A673 (cell line): Measurements from ENCODE around the gene NPY1R. TPM values are rescaled to one million over a fixed set of nuclear protein-coding genes. Genes with fewer than 3 reads are reported as not detected.

Experiments
- BruUV-seq: library from RNA; stranded (reverse); fragments of 400-500 nt; replicated peaks from 2 replicates; lab custom pipeline; 2021; lab: Mats Ljungman, UMichigan
- CTCF ChIA-PET: fragments of 300-600 bp; sonication (Branson Sonifier 250); formaldehyde crosslinking; loops from one replicate; lab custom pipeline; 2022; ENCODE audit warnings: antibody characterized with exemption; lab: Charles Lee
- POLR2A ChIA-PET: fragments of 300-600 bp; sonication (Branson Sonifier 250); formaldehyde crosslinking; loops from one replicate; lab custom pipeline; 2022; ENCODE audit warnings: antibody characterized with exemption; ENCODE audit not compliant: low non-redundant PET; lab: Charles Lee
- DNase-seq: peaks from one replicate; pipeline ENCODE4 v3.0.0-alpha.2; 2015; ENCODE audit warnings: low spot score
- H3K27ac ChIP-seq: fragments of 200-600 bp; sonication (generic); 2 replicates; pipeline ENCODE4 v1.5.1; 2016; ENCODE audit warnings: mixed run types, low read depth, mild to moderate bottlenecking, mixed read lengths, antibody characterized with exemption, low read length; ENCODE audit not compliant: poor library complexity, severe bottlenecking
- H3K27me3 ChIP-seq: fragments of 200-600 bp; sonication (generic); replicated peaks from 2 replicates; pipeline ENCODE4 v1.6.1; 2017; ENCODE audit warnings: mixed run types, low read depth, mild to moderate bottlenecking, mixed read lengths, antibody characterized with exemption, low read length; ENCODE audit not compliant: insufficient read depth, poor library complexity
- H3K36me3 ChIP-seq: fragments of 200-600 bp; sonication (generic); 2 replicates; pipeline ENCODE4 v1.6.1; 2016; ENCODE audit warnings: mixed run types, mild to moderate bottlenecking, mixed read lengths, antibody characterized with exemption, low read length; ENCODE audit not compliant: insufficient read depth, poor library complexity, severe bottlenecking
- H3K4me1 ChIP-seq: fragments of 200-600 bp; sonication (generic); 2 replicates; pipeline ENCODE4 v1.6.1; 2017; ENCODE audit warnings: mixed run types, mild to moderate bottlenecking, mixed read lengths, antibody characterized with exemption, low read length; ENCODE audit not compliant: insufficient read depth, poor library complexity, severe bottlenecking
- H3K4me3 ChIP-seq: fragments of 200-600 bp; sonication (generic); 2 replicates; pipeline ENCODE4 v1.5.1; 2016; ENCODE audit warnings: low read depth, mixed run types, mild to moderate bottlenecking, mixed read lengths, low read length; ENCODE audit not compliant: poor library complexity, severe bottlenecking
- H3K9me3 ChIP-seq: fragments of 200-600 bp; sonication (generic); 2 replicates; pipeline ENCODE4 v1.6.1; 2016; ENCODE audit warnings: mixed run types, low read depth, mild to moderate bottlenecking, mixed read lengths, antibody characterized with exemption, low read length; ENCODE audit not compliant: poor library complexity, severe bottlenecking
- CTCF ChIP-seq: fragments of 300-800, 200-600 bp; sonication (generic); conservative IDR thresholded peaks from 2 replicates; pipeline ENCODE4 v1.5.1; 2017; ENCODE audit warnings: low read depth, mild to moderate bottlenecking, antibody characterized with exemption, low read length, moderate library complexity, mixed read lengths
- EZH2 ChIP-seq: fragments of 200-600 bp; sonication (generic); IDR thresholded peaks from 2 replicates; pipeline ENCODE4 v1.6.1; 2017; ENCODE audit warnings: borderline replicate concordance, low read depth, mild to moderate bottlenecking, mixed read lengths, antibody characterized with exemption, low read length; ENCODE audit not compliant: poor library complexity, severe bottlenecking
- intact Hi-C: fragments of 100-400 bp; cut with micrococcal nuclease; formaldehyde crosslinking; loops from one replicate; pipeline ENCODE4 v1.10.0; 2022; ENCODE audit not compliant: unreplicated experiment
- total RNA-seq: library from RNA; stranded (reverse); gene quantifications from 2 replicates; pipeline ENCODE4 v1.2.3, GENCODE V29; 2021

Gene NPY1R
- total RNA-seq, 1 experiment from 2014 or later: 64.4 TPM

DNA sequence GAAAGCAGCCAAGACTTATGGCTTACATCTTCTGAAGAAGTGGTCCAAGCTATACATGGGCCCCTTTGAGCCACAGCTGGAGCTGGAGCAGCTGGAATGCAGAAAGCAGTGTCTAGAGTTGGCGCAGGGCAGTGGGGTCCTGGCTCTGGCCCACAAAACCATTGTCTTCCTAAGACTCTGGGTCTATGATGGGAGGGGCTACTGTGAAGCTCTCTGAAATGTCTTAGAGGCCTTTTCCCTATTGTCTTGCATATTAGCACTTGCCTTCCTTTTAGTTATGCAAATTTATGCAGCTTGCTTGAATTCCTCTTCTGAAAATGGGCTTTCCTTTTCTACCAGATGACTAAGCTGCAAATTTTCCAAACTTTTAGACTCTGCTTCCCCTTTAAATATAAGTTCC lies 15.3 kb downstream of the NPY1R start:
- CTCF ChIA-PET: no interaction called here
- peaks cover 6% of the 10 kb centered on the region for H3K9me3 ChIP-seq
- BruUV-seq: no TSS peak
- TF ChIP-seq EZH2 (no peak), CTCF (no peak)
- H3K27me3 ChIP-seq: no peaks in the 10 kb centered on the region
- H3K4me1 ChIP-seq: no peaks in the 10 kb centered on the region
- no peak overlapping the region for H3K27ac ChIP-seq
- intact Hi-C loops: no loop called here
- DNase-seq: no peak
- no peaks in the 10 kb centered on the region for H3K36me3 ChIP-seq
- POLR2A ChIA-PET: no interaction called here
- H3K4me3 ChIP-seq: no peak overlapping the region

- no peak for TF ChIP-seq EZH2
- Histone ChIP-seq H3K4me3 (no peak overlapping the region), H3K27ac (no peak overlapping the region), H3K36me3 (no peaks in the 10 kb centered on the region), H3K4me1 (peaks cover 8% of the 10 kb centered on the region), H3K9me3 (no peaks in the 10 kb centered on the region), H3K27me3 (no peaks in the 10 kb centered on the region)
- intact Hi-C loops: no loop called here
- no peak for DNase-seq
- POLR2A ChIA-PET: no interaction called here
- BruUV-seq: no TSS peak
- CTCF ChIA-PET: no interaction called here
Measured at GRCh38 chr4:163309466-163309865, 22.9 kb downstream of the NPY1R start.

DNA sequence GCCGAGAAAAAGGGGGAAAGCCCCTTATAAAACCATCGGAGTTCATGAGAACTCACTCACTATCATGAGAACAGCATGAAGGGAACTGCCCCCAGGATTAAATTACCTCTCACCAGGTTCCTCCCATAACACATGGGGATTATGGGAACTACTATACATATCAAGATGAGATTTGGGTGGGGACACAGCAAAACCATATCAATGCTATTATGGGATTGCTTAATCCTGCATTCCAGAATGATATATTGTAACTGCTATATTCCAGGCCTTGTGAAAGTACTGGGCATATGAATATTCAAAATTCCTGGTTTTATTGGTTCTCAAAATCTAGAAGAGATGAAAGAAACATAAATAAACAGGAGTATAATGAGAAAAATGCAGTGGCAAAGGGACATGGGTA lies 29.3 kb downstream of the NPY1R start:
- Histone ChIP-seq H3K9me3 (no peaks in the 10 kb centered on the region), H3K27ac (no peak overlapping the region), H3K4me3 (no peak overlapping the region), H3K36me3 (no peaks in the 10 kb centered on the region), H3K27me3 (no peaks in the 10 kb centered on the region), H3K4me1 (peaks cover 8% of the 10 kb centered on the region)
- ChIA-PET POLR2A (no interaction called here), CTCF (no interaction called here)
- intact Hi-C loops: no loop called here
- BruUV-seq: no TSS peak
- TF ChIP-seq EZH2 (no peak), CTCF (no peak)
- no peak for DNase-seq

- Histone ChIP-seq H3K4me3 (no peak overlapping the region), H3K27ac (no peak overlapping the region), H3K9me3 (no peaks in the 10 kb centered on the region), H3K36me3 (no peaks in the 10 kb centered on the region), H3K4me1 (peaks cover under 1% of the 10 kb centered on the region), H3K27me3 (no peaks in the 10 kb centered on the region)
- TF ChIP-seq CTCF (no peak), EZH2 (no peak)
- no peak for DNase-seq
- no TSS peak for BruUV-seq
- intact Hi-C loops: no loop called here
- CTCF ChIA-PET: interaction anchor here (0.6 kb wide), 1 partner anchor 34 kb away, joined by 3 read pairs; no protein-coding TSS in a partner anchor
- POLR2A ChIA-PET: no interaction called here
Measured at GRCh38 chr4:163300445-163300844, 32.0 kb downstream of the NPY1R start.
